Parathyroid adenoma (tissue), 2 donors: Measurements from ENCODE around the gene OIP5.

Experiments
- H2AFZ ChIP-seq: fragments of 300-600 bp; sonication (generic); one replicate; pipeline ENCODE4 v1.7.0; 2017; ENCODE audit warnings: antibody characterized with exemption, mild to moderate bottlenecking
- H3K27ac ChIP-seq: fragments of 300-600 bp; sonication (generic); one replicate; pipeline ENCODE4 v1.7.0; 2017
- H3K27me3 ChIP-seq: fragments of 300-600 bp; sonication (generic); one replicate; pipeline ENCODE4 v1.7.0; 2017; ENCODE audit warnings: low read length; ENCODE audit not compliant: control insufficient read depth, insufficient read depth
- H3K36me3 ChIP-seq: fragments of 300-600 bp; sonication (generic); one replicate; pipeline ENCODE4 v1.7.0; 2017; ENCODE audit warnings: low read length; ENCODE audit not compliant: control insufficient read depth, insufficient read depth
- H3K4me1 ChIP-seq: fragments of 300-600 bp; sonication (generic); one replicate; pipeline ENCODE4 v1.7.0; 2017; ENCODE audit warnings: control low read depth
- H3K4me2 ChIP-seq: fragments of 300-600 bp; sonication (generic); one replicate; pipeline ENCODE4 v1.7.0; 2017; ENCODE audit warnings: low read length
- H3K4me3 ChIP-seq: fragments of 300-600 bp; sonication (generic); one replicate; pipeline ENCODE4 v1.7.0; 2017; ENCODE audit warnings: low read depth, low read length
- H3K79me2 ChIP-seq: fragments of 300-600 bp; sonication (generic); one replicate; pipeline ENCODE4 v1.7.0; 2017; ENCODE audit warnings: control low read depth
- H3K9ac ChIP-seq: fragments of 300-600 bp; sonication (generic); one replicate; pipeline ENCODE4 v1.7.0; 2017; ENCODE audit warnings: mild to moderate bottlenecking
- H3K9me3 ChIP-seq: fragments of 300-600 bp; sonication (generic); one replicate; pipeline ENCODE4 v1.7.0; 2017; ENCODE audit warnings: low read length; ENCODE audit not compliant: control insufficient read depth
- CTCF ChIP-seq: fragments of 300-600 bp; sonication (generic); IDR thresholded peaks from one replicate; pipeline ENCODE4 v1.7.0; 2017; ENCODE audit warnings: antibody characterized with exemption, mild to moderate bottlenecking
- donor health status: primary hyperparathyroidism.

Gene OIP5

GRCh38 chr15:41281236-41281635, 51.2 kb downstream of the OIP5 start:
- no peaks in the 10 kb centered on the region for H3K4me1 ChIP-seq
- no peaks in the 10 kb centered on the region for H3K36me3 ChIP-seq
- no peaks in the 10 kb centered on the region for H3K27me3 ChIP-seq
- H3K4me2 ChIP-seq: no peak overlapping the region
- H2AFZ ChIP-seq: no peak overlapping the region
- no peak overlapping the region for H3K4me3 ChIP-seq
- peaks cover 4% of the 10 kb centered on the region for H3K79me2 ChIP-seq
- H3K9me3 ChIP-seq: no peaks in the 10 kb centered on the region
- no peak for TF ChIP-seq CTCF
- no peak overlapping the region for H3K9ac ChIP-seq
- H3K27ac ChIP-seq: no peak overlapping the region

- H3K79me2 ChIP-seq: peaks cover 4% of the 10 kb centered on the region
- H3K4me3 ChIP-seq: no peak overlapping the region
- no peak overlapping the region for H3K27ac ChIP-seq
- no peak for TF ChIP-seq CTCF
- no peaks in the 10 kb centered on the region for H3K27me3 ChIP-seq
- no peak overlapping the region for H3K4me2 ChIP-seq
- no peak overlapping the region for H3K9ac ChIP-seq
- H3K36me3 ChIP-seq: no peaks in the 10 kb centered on the region
- no peaks in the 10 kb centered on the region for H3K9me3 ChIP-seq
- H3K4me1 ChIP-seq: no peaks in the 10 kb centered on the region
- H2AFZ ChIP-seq: no peak overlapping the region
Observed at GRCh38 chr15:41279535-41280283, 52.7 kb downstream of the OIP5 start.

- Histone ChIP-seq H3K36me3 (no peaks in the 10 kb centered on the region), H3K9me3 (no peaks in the 10 kb centered on the region), H3K4me2 (no peak overlapping the region), H3K27ac (no peak overlapping the region), H3K4me3 (no peak overlapping the region), H3K9ac (no peak overlapping the region), H3K4me1 (no peaks in the 10 kb centered on the region), H3K27me3 (no peaks in the 10 kb centered on the region), H3K79me2 (no peaks in the 10 kb centered on the region), H2AFZ (no peak overlapping the region)
- no peak for TF ChIP-seq CTCF
Observed at GRCh38 chr15:41278319-41278718, 54.1 kb downstream of the OIP5 start.

DNA sequence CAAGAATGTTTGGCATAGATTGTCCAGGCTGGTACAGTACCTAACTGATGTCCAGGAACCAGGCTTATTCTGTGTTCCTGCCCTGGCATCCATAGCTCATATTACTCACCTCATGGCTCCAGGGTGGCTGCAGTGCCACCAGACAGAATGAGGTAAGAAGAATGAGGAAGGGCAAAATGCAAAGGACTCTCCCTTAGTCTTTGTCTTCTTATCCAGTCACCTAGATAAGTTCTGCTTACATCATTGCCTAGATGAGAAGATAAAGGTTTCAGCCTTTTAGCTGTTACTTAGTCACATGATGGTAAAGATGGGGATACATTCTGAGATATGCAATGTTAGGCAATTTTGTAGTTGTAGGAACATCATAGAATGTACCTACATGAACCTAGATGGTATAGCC, 55.6 kb downstream of the OIP5 start:
- H3K27me3 ChIP-seq: no peaks in the 10 kb centered on the region

More for the DNA sequence above, 55.6 kb downstream of the OIP5 start:
- Histone ChIP-seq H3K4me2 (no peak overlapping the region), H3K9ac (no peak overlapping the region), H3K36me3 (no peaks in the 10 kb centered on the region), H3K4me1 (no peaks in the 10 kb centered on the region), H3K4me3 (no peak overlapping the region), H2AFZ (no peak overlapping the region), H3K27ac (no peak overlapping the region), H3K9me3 (no peaks in the 10 kb centered on the region), H3K79me2 (no peaks in the 10 kb centered on the region)
- no peak for TF ChIP-seq CTCF
